WTC11 (cell line): ENCODE data around the gene IRAK4. TPM values are rescaled to one million over a fixed set of nuclear protein-coding genes. Genes with fewer than 3 reads are reported as not detected.

Experiments used
- ATAC-seq: fragments of 200-7000 bp; cut with Tn5 transposase; 2 replicates; pipeline ENCODE4 v1.10.0; 2021; ENCODE audit warnings: mild to moderate bottlenecking, moderate library complexity
- CTCF ChIA-PET: fragments of 300-600 bp; sonication (Branson Sonifier 250); formaldehyde crosslinking; loops from one replicate; lab custom pipeline; 2021; ENCODE audit warnings: antibody characterized with exemption; lab: Charles Lee
- POLR2A ChIA-PET: fragments of 350-600 bp; sonication (Branson Sonifier 250); formaldehyde crosslinking; loops from one replicate; lab custom pipeline; 2021; ENCODE audit warnings: antibody characterized with exemption; lab: Charles Lee
- DNase-seq: peaks from one replicate; pipeline ENCODE4 v3.0.0; 2021; ENCODE audit warnings: low spot score
- H3K27ac Mint-ChIP-seq: 2 replicates; pipeline ENCODE4 v1.8.0; 2021; ENCODE audit warnings: mixed read lengths
- H3K27me3 Mint-ChIP-seq: 2 replicates; pipeline ENCODE4 v1.8.0; 2021; ENCODE audit warnings: low read depth, mild to moderate bottlenecking, moderate library complexity, mixed read lengths
- H3K36me3 Mint-ChIP-seq: 2 replicates; pipeline ENCODE4 v1.8.0; 2021; ENCODE audit warnings: mixed read lengths
- H3K4me1 Mint-ChIP-seq: 2 replicates; pipeline ENCODE4 v1.8.0; 2022; ENCODE audit warnings: mixed read lengths
- H3K4me3 Mint-ChIP-seq: 2 replicates; pipeline ENCODE4 v1.8.0; 2021; ENCODE audit warnings: mild to moderate bottlenecking, moderate library complexity, mixed read lengths
- H3K9me3 Mint-ChIP-seq: 2 replicates; pipeline ENCODE4 v1.8.0; 2021; ENCODE audit warnings: mixed read lengths
- AFF4 ChIP-seq: sonication (generic); formaldehyde crosslinking; IDR thresholded peaks from 2 replicates; pipeline ENCODE4 v1.8.1; 2023; ENCODE audit warnings: mild to moderate bottlenecking, missing genetic modification reagents, borderline replicate concordance
- AR ChIP-seq: fragments of 250-450 bp; sonication (Bioruptor Pico); IDR thresholded peaks from 2 replicates; pipeline ENCODE4 v1.9.0; 2021; ENCODE audit warnings: mild to moderate bottlenecking
- ATF2 ChIP-seq: sonication (generic); formaldehyde crosslinking; IDR thresholded peaks from 2 replicates; pipeline ENCODE4 v1.8.1; 2022; ENCODE audit warnings: low read depth, missing genetic modification reagents, borderline replicate concordance
- FOXP1 ChIP-seq: sonication (generic); formaldehyde crosslinking; IDR thresholded peaks from 2 replicates; pipeline ENCODE4 v1.8.0; 2022; ENCODE audit warnings: missing genetic modification reagents, mild to moderate bottlenecking, moderate library complexity, borderline replicate concordance
- GRHL2 ChIP-seq: fragments of 250-450 bp; sonication (Bioruptor Pico); IDR thresholded peaks from 2 replicates; pipeline ENCODE4 v1.8.0; 2022; ENCODE audit warnings: mild to moderate bottlenecking, moderate library complexity; ENCODE audit not compliant: insufficient replicate concordance, severe bottlenecking
- HMGXB4 ChIP-seq: sonication (generic); formaldehyde crosslinking; IDR thresholded peaks from 2 replicates; pipeline ENCODE4 v1.8.1; 2023; ENCODE audit warnings: mild to moderate bottlenecking, moderate library complexity, missing genetic modification reagents
- IRF2 ChIP-seq: sonication (generic); formaldehyde crosslinking; IDR thresholded peaks from 2 replicates; pipeline ENCODE4 v1.8.0; 2022; ENCODE audit warnings: low read depth, missing genetic modification reagents, borderline replicate concordance
- NR3C1 ChIP-seq: sonication (generic); formaldehyde crosslinking; conservative IDR thresholded peaks from 2 replicates; pipeline ENCODE4 v1.8.1; 2023; ENCODE audit warnings: low read depth, mild to moderate bottlenecking, missing genetic modification reagents
- SMAD3 ChIP-seq: sonication (generic); formaldehyde crosslinking; IDR thresholded peaks from 2 replicates; pipeline ENCODE4 v1.8.0; 2022; ENCODE audit warnings: missing genetic modification reagents, mild to moderate bottlenecking, borderline replicate concordance
- SP1 ChIP-seq: sonication (generic); formaldehyde crosslinking; conservative IDR thresholded peaks from 2 replicates; pipeline ENCODE4 v1.8.1; 2022; ENCODE audit warnings: missing genetic modification reagents
- TCF7 ChIP-seq: sonication (generic); formaldehyde crosslinking; IDR thresholded peaks from 2 replicates; pipeline ENCODE4 v1.8.0; 2022; ENCODE audit warnings: mild to moderate bottlenecking, low read depth, missing genetic modification reagents, moderate library complexity
- ZNF138 ChIP-seq: sonication (generic); formaldehyde crosslinking; conservative IDR thresholded peaks from 2 replicates; pipeline ENCODE4 v1.8.1; 2022; ENCODE audit warnings: mild to moderate bottlenecking, moderate library complexity, missing genetic modification reagents
- ZNF232 ChIP-seq: sonication (generic); formaldehyde crosslinking; IDR thresholded peaks from 2 replicates; pipeline ENCODE4 v1.8.0; 2022; ENCODE audit warnings: mild to moderate bottlenecking, missing genetic modification reagents
- ZNF512 ChIP-seq: sonication (generic); formaldehyde crosslinking; IDR thresholded peaks from 2 replicates; pipeline ENCODE4 v1.8.1; 2022; ENCODE audit warnings: missing genetic modification reagents, borderline replicate concordance
- ZSCAN18 ChIP-seq: fragments of 250-450 bp; sonication (Bioruptor Pico); IDR thresholded peaks from 2 replicates; pipeline ENCODE4 v2.1.2; 2022; ENCODE audit warnings: mild to moderate bottlenecking, moderate library complexity
- total RNA-seq: library from RNA; stranded (reverse); gene quantifications from 3 replicates; pipeline ENCODE4 v1.2.3, GENCODE V29; 2021

IRAK4 gene
- total RNA-seq, 1 experiment from 2014 or later: 6.5 TPM

- TF ChIP-seq ZSCAN18 (CRISPR knock-in tag): no peak
- TF ChIP-seq SP1 (CRISPR knock-in tag): no peak
- no peak for TF ChIP-seq TCF7 (CRISPR knock-in tag)
- no peak for TF ChIP-seq AFF4 (CRISPR knock-in tag)
- TF ChIP-seq ZNF138 (CRISPR knock-in tag): no peak
- TF ChIP-seq ZNF512 (CRISPR knock-in tag): no peak
Observed at GRCh38 chr12:43812926-43813325, 54.2 kb downstream of the IRAK4 start (continued).

- POLR2A ChIA-PET: no interaction called here
Observed at GRCh38 chr12:43815416-43815815, 56.7 kb downstream of the IRAK4 start.

More at GRCh38 chr12:43815416-43815815, 56.7 kb downstream of the IRAK4 start:
- H3K27ac Mint-ChIP-seq: no peak overlapping the region
- no peak for TF ChIP-seq NR3C1
- no peak for TF ChIP-seq GRHL2
- no peak for TF ChIP-seq FOXP1 (CRISPR knock-in tag)
- TF ChIP-seq IRF2: no peak
- TF ChIP-seq ATF2 (CRISPR knock-in tag): no peak
- TF ChIP-seq AR (CRISPR knock-in tag): no peak
- TF ChIP-seq AFF4 (CRISPR knock-in tag): no peak
- TF ChIP-seq ZNF232 (CRISPR knock-in tag): no peak
- no peak for TF ChIP-seq HMGXB4 (CRISPR knock-in tag)
- TF ChIP-seq SMAD3: no peak
- TF ChIP-seq, all 79 proteins: peak for 0
- Mint-ChIP-seq H3K4me3 (no peak overlapping the region), H3K27me3 (0 out of 2 replicates have a peak, but pooled peaks cover 3% of the 10 kb centered on the region), H3K9me3 (no peaks in the 10 kb centered on the region), H3K36me3 (no peaks in the 10 kb centered on the region), H3K4me1 (0 out of 2 replicates have a peak, but pooled peaks cover 3% of the 10 kb centered on the region)
- CTCF ChIA-PET: no interaction called here
- DNase-seq (no peak), ATAC-seq (no peak)
